HS-27A (cell line): Measurements from ENCODE around the gene IL1F10.
A peak's percentile ranks its signal among the peaks of the same experiment; 100 is the strongest.
"Not testable (repeated sequence)": the region's sequence is repeated elsewhere in the genome, so short reads cannot be mapped to it uniquely, and the experiment has no call there.

ENCODE experiments used
- DNase-seq: peaks from one replicate; pipeline ENCODE4 v3.0.0-alpha.2; 2012; ENCODE audit warnings: low read depth, missing footprints

The IL1F10 gene

DNA sequence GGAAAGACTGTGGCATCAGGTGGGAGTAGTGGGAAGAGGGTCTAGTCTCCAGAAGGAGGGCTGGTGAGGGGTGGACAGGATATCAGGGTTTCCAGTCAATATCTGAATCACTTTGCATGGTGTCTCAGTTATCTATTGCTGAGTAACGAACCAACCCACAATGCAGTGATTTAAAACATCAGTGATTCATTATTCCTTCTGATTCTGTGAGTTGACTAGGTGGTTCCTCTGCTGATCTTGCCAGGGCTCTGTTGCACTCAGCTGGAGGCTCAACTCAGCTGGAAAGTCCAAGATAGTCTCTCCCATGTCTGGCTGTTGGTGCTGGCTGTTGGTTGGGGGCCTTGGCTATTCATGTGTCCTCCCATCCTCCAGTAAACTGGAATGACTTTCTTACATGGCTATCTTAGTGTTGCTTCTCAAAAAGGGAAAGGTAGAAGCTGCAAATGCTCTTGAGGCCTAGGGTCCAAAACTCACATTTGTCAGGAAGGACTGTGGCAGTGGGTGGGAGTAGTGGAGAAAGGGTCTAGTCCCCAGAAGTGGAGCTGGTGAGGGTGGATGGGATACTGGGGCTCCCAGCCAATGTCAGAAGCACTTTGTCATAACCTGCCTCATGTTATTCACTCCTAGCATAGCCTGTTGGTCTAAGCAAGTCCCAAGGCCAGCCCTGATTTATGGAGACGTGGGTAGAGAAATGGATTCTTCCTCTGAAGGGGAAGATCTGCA lies 13.9 kb downstream of the IL1F10 start:
- no peak for DNase-seq

DNA sequence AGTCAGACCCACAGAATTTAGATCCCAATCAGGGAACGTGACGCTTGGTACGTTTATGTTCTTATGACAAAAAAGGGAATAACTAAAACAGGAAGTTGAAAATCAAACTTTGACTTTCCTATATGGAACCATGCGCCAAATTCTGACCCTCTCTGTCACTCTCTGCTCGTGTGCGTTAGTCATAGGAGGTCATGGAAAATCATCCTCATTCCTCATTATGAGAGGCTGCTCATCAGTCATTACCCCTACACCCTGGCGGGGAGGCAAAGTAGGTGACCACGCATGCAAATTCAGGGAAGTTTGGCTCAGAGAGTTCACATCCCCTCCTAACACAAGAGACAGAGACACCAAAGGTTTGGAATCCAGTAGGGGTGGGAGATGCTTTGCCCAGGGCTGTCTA lies 15.5 kb downstream of the IL1F10 start:
- no peak for DNase-seq

GRCh38 chr2:113084249-113085000 lies 16.7 kb downstream of the IL1F10 start:
- DNase-seq, result no peak

DNA sequence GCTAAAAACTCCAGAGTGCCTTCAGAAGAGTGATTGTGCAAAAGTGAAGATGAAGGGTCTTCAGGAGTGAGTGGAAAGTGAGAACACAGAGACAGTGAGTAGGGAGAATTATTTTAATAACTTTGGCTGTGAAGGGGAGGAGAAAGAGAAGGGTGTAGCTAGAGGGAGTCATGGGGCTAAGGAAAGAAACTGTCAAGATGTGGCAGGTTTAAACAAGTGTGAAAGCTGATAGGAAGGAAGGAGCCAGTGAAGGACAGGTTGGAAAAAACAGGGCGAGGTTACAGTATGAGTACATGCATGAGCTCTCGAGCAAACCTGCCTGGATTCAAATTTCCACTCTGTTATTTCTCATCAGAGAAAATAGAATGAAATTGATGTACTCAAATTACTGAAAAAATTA lies 17.8 kb downstream of the IL1F10 start:
- DNase-seq, result no peak

GRCh38 chr2:113088213-113088992 lies 20.6 kb downstream of the IL1F10 start:
- DNase-seq, result no peak

DNA sequence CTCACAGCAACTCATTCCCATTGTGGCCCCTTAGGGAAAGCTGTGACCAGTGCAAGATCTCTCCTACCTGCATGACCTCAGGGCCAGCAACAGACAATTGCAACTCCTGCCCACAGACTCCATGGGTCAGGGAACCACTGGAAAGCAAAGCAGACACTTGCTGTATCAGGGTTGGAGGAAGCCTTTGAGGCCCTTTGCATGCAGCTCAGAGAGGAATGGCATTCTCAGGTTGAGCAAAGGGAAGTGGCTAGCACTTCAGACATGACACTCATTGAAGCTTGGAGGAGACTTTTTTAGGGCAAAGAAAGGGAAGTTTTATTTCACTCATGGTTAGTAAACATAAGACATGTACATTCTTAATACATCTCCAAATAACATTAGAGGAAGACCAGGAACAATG lies 22.1 kb downstream of the IL1F10 start:
- no peak for DNase-seq

DNA sequence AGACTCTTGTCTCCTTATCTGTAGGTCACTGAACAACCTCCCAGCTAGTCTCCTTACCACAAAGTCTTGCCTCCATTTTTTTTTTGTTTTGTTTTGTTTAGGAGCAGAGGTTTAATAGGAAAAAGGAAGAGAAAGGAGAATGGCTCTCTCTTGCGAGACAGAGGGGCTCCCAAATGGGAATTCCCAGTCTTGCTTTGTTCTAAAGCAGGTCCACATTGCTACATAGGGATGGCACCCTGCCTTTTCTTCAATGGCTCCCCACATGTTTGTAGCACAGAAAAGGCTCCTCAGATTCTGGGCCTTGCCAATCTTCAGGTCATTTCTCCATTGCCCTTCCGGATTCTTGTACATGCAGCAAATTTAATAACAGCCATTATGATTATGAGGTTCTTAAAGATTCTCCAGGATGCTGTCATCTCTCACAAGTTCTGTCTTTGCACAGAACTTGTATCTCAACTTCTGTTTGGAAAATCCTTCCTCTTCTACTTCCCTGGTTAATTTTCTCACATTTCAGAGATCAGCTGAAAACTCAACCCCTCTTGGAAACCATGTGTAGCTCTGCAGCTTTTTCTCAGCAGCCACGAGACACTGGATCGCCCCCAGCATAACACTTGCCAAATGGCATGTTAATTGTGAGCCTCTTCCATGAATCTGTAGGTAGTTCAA lies 23.6 kb downstream of the IL1F10 start:
- DNase-seq, result no peak

GRCh38 chr2:113092864-113093612 lies 25.3 kb downstream of the IL1F10 start:
- DNase-seq, result no peak

DNA sequence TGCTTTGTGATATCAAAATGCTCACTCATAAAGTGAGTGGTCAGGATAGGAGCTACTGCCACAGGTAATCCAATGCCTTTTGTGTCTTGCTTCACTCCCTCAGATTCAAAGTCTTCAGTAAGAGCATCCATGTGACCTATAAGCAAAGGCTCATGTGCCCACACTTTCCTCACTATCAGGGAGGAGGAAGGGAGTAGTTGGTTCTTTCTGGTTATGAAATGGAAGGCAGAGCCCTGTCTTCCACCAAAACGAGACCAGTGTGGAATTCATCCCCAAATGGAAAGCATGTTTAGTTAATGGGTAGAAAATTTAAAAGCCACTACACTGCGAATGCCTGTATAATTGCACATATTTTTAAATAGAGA lies 25.8 kb downstream of the IL1F10 start:
- no peak for DNase-seq

- not testable (repeated sequence) for DNase-seq
Observed at GRCh38 chr2:113096306-113096705, 28.5 kb downstream of the IL1F10 start.

- not testable (repeated sequence) for DNase-seq
Observed at GRCh38 chr2:113096842-113097618, 29.3 kb downstream of the IL1F10 start.

DNA sequence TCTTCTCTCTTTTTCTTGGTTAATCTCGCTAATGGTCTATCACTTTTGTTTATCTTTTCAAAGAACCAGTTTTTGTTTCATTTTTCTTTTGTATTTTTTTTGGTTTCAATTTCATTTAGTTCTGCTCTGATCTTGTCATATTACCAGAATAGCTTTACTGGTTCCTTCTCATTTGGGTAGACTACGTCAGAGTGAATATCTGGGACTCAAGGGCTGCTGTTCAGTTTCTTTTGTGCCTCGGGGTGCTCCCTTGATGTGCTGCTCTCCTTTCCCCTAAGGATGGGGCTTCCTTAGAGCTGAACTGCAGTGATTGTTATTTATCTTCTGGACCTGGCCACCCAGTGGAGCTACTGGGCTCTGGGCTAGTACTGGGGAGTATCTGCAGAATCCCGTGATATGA lies 30.3 kb downstream of the IL1F10 start:
- DNase-seq, result no peak

- no peak for DNase-seq
Observed at GRCh38 chr2:113098532-113098931, 30.8 kb downstream of the IL1F10 start.

DNA sequence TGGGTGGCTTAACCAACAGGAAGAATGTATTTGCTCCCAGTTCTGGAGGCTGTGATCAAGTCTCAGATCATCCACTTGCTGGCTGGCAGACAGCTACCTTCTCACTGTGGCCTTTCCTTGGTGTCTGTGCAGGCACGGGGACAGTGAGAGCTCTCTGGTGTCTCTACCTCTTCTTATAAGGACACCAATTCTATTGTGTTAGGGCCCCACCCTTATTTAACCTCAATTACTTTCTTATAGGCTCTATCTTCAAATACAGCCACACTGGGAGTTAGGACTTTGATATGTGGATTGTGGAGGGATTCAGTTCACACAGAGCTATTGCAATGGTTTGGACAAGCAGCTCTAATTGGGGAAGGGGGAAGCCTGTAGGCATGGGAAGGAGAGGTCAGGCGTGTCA lies 34.4 kb downstream of the IL1F10 start:
- no peak for DNase-seq

DNA sequence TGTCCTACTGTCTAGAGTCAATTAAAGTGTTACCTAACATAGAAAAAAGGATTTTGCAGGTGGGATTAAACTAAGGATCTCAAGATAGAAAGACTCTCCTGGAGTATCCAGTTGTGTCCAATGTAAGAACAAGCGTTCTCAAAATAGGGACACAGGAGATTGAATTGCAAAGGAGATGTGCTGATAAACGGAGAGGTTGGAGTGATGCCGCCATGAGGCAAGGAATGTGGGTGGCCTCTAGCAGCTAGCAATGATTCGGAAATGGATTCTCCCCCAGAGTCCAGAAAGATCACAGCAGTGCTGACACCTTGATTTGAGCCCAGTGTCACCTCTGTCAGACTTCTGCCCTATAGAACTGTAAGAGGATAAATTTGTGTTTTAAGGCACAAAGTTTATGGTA lies 35.5 kb downstream of the IL1F10 start:
- DNase-seq, result no peak

- DNase-seq, result no peak
Observed at GRCh38 chr2:113104054-113104611, 36.4 kb downstream of the IL1F10 start.

- DNase-seq, result peak; percentile 49
Observed at GRCh38 chr2:113105047-113105785, 37.4 kb downstream of the IL1F10 start.

DNA sequence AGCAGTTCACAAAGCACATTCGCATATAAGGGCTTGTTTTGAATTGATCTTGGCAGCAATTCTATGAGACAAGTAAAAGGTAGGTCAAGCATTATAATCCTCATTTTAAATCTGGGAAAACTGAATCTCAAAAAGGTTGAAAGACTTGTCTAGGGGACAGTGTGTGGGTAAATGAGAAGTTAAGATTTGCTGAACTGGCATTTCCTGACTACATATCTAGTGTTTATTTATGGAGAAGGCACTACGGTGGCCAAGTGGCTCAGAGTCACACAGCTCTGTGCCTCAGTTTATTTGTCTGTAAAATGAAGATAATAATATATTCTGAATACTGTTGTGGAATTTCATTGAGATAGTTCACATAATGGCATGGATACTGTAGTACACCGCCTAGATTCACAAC lies 43.4 kb downstream of the IL1F10 start:
- DNase-seq, result no peak

- no peak for DNase-seq
Observed at GRCh38 chr2:113111823-113112287, 44.1 kb downstream of the IL1F10 start.

GRCh38 chr2:113112441-113112840 lies 44.7 kb downstream of the IL1F10 start:
- DNase-seq, result no peak
